CD4-positive, alpha-beta T cell treated with Interleukin-12 subunit alpha and Interleukin-12 subunit beta, for 1 hour (primary cell): Measurements from ENCODE around the gene CPED1.
"Not testable (repeated sequence)": the region's sequence is repeated elsewhere in the genome, so short reads cannot be mapped to it uniquely, and the experiment has no call there.

Source experiments
- DNase-seq: peaks from one replicate; pipeline ENCODE4 v3.0.0-alpha.2; 2020

The CPED1 gene

GRCh38 chr7:121020989-121021969 lies 32.8 kb downstream of the CPED1 start:
- no peak for DNase-seq

GRCh38 chr7:121023194-121023593 lies 34.7 kb downstream of the CPED1 start:
- DNase-seq = no peak

- no peak for DNase-seq
These were observed 35.4 kb downstream of the CPED1 start for GRCh38 chr7:121023683-121024511.

GRCh38 chr7:121024611-121025010 lies 36.1 kb downstream of the CPED1 start:
- DNase-seq = no peak

GRCh38 chr7:121026159-121026558 lies 37.6 kb downstream of the CPED1 start:
- DNase-seq = no peak

GRCh38 chr7:121026577-121027111 lies 38.1 kb downstream of the CPED1 start:
- DNase-seq = no peak

- DNase-seq = no peak
These were observed 39.5 kb downstream of the CPED1 start for GRCh38 chr7:121027761-121028669.

GRCh38 chr7:121029302-121029701 lies 40.8 kb downstream of the CPED1 start:
- no peak for DNase-seq

- no peak for DNase-seq
These were observed 41.8 kb downstream of the CPED1 start for GRCh38 chr7:121030308-121030707.

- no peak for DNase-seq
These were observed 44.3 kb downstream of the CPED1 start for GRCh38 chr7:121032645-121033460.

- DNase-seq = no peak
These were observed 46.4 kb downstream of the CPED1 start for GRCh38 chr7:121034929-121035328.

- DNase-seq = not testable (repeated sequence)
These were observed 48.3 kb downstream of the CPED1 start for GRCh38 chr7:121036776-121037175.

- DNase-seq = not testable (repeated sequence)
These were observed 48.8 kb downstream of the CPED1 start for GRCh38 chr7:121037329-121037728.

GRCh38 chr7:121037957-121038716 lies 49.6 kb downstream of the CPED1 start:
- no peak for DNase-seq

- no peak for DNase-seq
These were observed 50.4 kb downstream of the CPED1 start for GRCh38 chr7:121038717-121039509.

GRCh38 chr7:121039510-121039822 lies 51.0 kb downstream of the CPED1 start:
- no peak for DNase-seq

GRCh38 chr7:121039994-121040393 lies 51.5 kb downstream of the CPED1 start:
- DNase-seq = no peak

- no peak for DNase-seq
These were observed 53.1 kb downstream of the CPED1 start for GRCh38 chr7:121041516-121042148.

GRCh38 chr7:121042195-121042594 lies 53.7 kb downstream of the CPED1 start:
- no peak for DNase-seq
